OCI-LY1 (cell line): ENCODE data around the gene WNT9B.

ENCODE experiments used
- H2AFZ ChIP-seq: fragments of 200-600 bp; sonication (generic), shearing (Covaris generic); 2 replicates; pipeline ENCODE4 v1.6.0; 2014; ENCODE audit warnings: antibody characterized with exemption, mild to moderate bottlenecking, low read length
- H3F3A ChIP-seq: fragments of 200-600 bp; sonication (generic), shearing (Covaris generic); 2 replicates; pipeline ENCODE4 v1.6.0; 2014; ENCODE audit warnings: mild to moderate bottlenecking, antibody characterized with exemption, low read length, moderate library complexity; ENCODE audit not compliant: insufficient read depth
- H3K27ac ChIP-seq: fragments of 200-600 bp; sonication (generic); 2 replicates; pipeline ENCODE4 v1.5.1; 2014; ENCODE audit warnings: low read length, mixed run types, mild to moderate bottlenecking, low read depth; ENCODE audit not compliant: poor library complexity, severe bottlenecking
- H3K27me3 ChIP-seq: fragments of 200-600 bp; sonication (generic); 2 replicates; pipeline ENCODE4 v1.6.0; 2014; ENCODE audit warnings: antibody characterized with exemption, mild to moderate bottlenecking, low read length, moderate library complexity; ENCODE audit not compliant: insufficient read depth
- H3K36me3 ChIP-seq: fragments of 200-600 bp; sonication (generic); 2 replicates; pipeline ENCODE4 v1.6.1; 2014; ENCODE audit warnings: mild to moderate bottlenecking, antibody characterized with exemption, low read length, moderate library complexity, mixed read lengths; ENCODE audit not compliant: insufficient read depth
- H3K4me1 ChIP-seq: fragments of 200-600 bp; sonication (generic); 2 replicates; pipeline ENCODE4 v1.5.1; 2014; ENCODE audit warnings: mild to moderate bottlenecking, low read length, moderate library complexity; ENCODE audit not compliant: insufficient read depth, severe bottlenecking
- H3K4me2 ChIP-seq: fragments of 200-600 bp; sonication (generic), shearing (Covaris generic); 2 replicates; pipeline ENCODE4 v1.6.1; 2014; ENCODE audit warnings: low read length
- H3K4me3 ChIP-seq: fragments of 200-600 bp; sonication (generic); 2 replicates; pipeline ENCODE4 v1.5.1; 2014; ENCODE audit warnings: low read length, low read depth, mild to moderate bottlenecking, mixed read lengths; ENCODE audit not compliant: poor library complexity, severe bottlenecking
- H3K79me2 ChIP-seq: fragments of 200-600 bp; shearing (Covaris generic); 2 replicates; pipeline ENCODE4 v1.6.1; 2016; ENCODE audit warnings: mixed run types, low read length, mixed read lengths; ENCODE audit not compliant: insufficient read depth
- H3K9ac ChIP-seq: fragments of 200-600 bp; sonication (generic), shearing (Covaris generic); 2 replicates; pipeline ENCODE4 v1.6.1; 2014; ENCODE audit warnings: mild to moderate bottlenecking, low read length, mixed read lengths
- H3K9me2 ChIP-seq: fragments of 200-600 bp; sonication (generic), shearing (Covaris generic); 2 replicates; pipeline ENCODE4 v1.6.1; 2014; ENCODE audit warnings: low read depth, mild to moderate bottlenecking, low read length, mixed read lengths
- H3K9me3 ChIP-seq: fragments of 200-600 bp; shearing (Covaris generic); 2 replicates; pipeline ENCODE4 v1.6.1; 2014; ENCODE audit warnings: low read length, mixed read lengths
- H4K20me1 ChIP-seq: fragments of 200-600 bp; sonication (generic), shearing (Covaris generic); 2 replicates; pipeline ENCODE4 v1.6.0; 2016; ENCODE audit warnings: mild to moderate bottlenecking, low read length; ENCODE audit not compliant: insufficient read depth
- EZH2 ChIP-seq: fragments of 200-600 bp; sonication (generic), shearing (Covaris generic); IDR thresholded peaks from 2 replicates; pipeline ENCODE4 v1.8.0; 2017; ENCODE audit warnings: borderline replicate concordance, mixed run types, mild to moderate bottlenecking, antibody characterized with exemption, low read length, moderate library complexity, mixed read lengths
- TF ChIP-seq, protein P1 (sequence below): fragments of 200-600 bp; sonication (generic), shearing (Covaris generic); IDR thresholded peaks from 2 replicates; pipeline ENCODE4 v1.5.1; 2017; ENCODE audit warnings: mild to moderate bottlenecking, antibody characterized with exemption, low read length, moderate library complexity, mixed read lengths

WNT9B gene

DNA sequence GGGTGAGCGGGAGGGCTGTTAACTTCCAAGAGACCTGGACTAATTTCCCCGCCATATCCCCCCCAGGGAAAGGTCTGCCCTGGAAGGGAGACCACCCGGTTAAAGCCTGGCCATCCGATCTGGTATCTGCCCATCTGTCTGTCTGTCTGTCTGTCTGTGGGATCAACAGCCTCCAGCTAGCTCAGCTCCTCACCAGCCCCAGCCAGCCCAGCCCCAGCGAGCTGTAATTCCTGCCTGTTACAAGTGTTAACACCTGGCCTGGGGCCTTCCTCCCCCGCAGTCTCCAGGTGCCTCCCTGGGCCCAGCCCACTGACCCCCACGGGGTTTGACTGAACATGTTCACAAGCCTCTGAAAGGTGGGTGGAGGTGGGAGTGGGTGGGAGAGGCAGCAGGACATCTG lies 36.9 kb upstream of the WNT9B start:
- Histone ChIP-seq H3K27me3 (no peaks in the 10 kb centered on the region), H2AFZ (no peak overlapping the region), H3K9me2 (no peaks in the 10 kb centered on the region), H3K79me2 (no peaks in the 10 kb centered on the region), H3K4me1 (peaks cover 27% of the 10 kb centered on the region), H3K4me3 (no peak overlapping the region), H3K9me3 (no peaks in the 10 kb centered on the region), H3K27ac (no peak overlapping the region), H4K20me1 (no peaks in the 10 kb centered on the region), H3F3A (no peaks in the 10 kb centered on the region), H3K4me2 (no peak overlapping the region), H3K9ac (no peak overlapping the region), H3K36me3 (no peaks in the 10 kb centered on the region)
- TF ChIP-seq, protein P1, sequence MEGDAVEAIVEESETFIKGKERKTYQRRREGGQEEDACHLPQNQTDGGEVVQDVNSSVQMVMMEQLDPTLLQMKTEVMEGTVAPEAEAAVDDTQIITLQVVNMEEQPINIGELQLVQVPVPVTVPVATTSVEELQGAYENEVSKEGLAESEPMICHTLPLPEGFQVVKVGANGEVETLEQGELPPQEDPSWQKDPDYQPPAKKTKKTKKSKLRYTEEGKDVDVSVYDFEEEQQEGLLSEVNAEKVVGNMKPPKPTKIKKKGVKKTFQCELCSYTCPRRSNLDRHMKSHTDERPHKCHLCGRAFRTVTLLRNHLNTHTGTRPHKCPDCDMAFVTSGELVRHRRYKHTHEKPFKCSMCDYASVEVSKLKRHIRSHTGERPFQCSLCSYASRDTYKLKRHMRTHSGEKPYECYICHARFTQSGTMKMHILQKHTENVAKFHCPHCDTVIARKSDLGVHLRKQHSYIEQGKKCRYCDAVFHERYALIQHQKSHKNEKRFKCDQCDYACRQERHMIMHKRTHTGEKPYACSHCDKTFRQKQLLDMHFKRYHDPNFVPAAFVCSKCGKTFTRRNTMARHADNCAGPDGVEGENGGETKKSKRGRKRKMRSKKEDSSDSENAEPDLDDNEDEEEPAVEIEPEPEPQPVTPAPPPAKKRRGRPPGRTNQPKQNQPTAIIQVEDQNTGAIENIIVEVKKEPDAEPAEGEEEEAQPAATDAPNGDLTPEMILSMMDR = no peak

DNA sequence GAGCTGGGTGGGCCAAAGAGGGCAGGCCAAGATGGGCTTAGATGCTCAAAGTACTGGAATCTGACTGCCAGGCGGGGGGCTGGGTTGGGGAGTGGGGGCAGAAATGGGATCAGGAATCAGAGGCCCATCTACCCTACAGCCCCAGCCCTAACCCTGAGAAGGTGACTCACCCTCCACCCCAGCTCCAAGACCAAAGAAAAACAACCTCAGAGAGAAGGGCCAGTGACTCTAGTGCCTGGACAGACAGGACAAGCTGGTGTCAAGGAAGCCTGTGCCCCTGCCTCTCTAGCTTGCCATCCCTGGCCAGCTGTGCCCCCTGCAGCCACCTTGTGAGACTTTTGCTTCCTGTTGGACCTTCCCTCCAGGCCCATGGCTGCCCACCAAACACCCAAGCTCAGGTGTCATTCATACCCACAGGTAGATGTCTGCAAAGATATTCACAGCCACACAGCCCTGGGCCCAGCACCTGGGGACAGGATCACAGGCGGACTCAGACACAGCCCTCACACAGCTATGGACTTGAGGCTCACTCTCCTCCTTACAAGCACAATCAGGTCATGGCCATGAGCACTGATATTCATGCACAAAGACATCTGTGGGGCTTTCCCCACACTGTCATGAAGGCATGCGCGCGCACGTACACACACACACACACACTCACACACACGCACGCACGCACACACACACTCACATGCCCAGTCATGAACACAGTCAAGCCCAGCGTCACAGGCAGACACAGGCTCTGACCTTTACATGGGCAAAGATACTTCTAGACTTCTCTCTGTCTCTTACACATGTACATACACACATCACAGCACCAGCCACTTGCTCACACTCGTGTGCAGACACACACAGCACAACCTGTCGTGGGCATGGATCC lies 35.7 kb upstream of the WNT9B start:
- H3K9ac ChIP-seq = no peak overlapping the region
- no peak overlapping the region for H3K27ac ChIP-seq
- H3K36me3 ChIP-seq = no peaks in the 10 kb centered on the region
- no peaks in the 10 kb centered on the region for H3K9me2 ChIP-seq
- no peaks in the 10 kb centered on the region for H3K27me3 ChIP-seq
- no peak overlapping the region for H3K4me2 ChIP-seq
- no peaks in the 10 kb centered on the region for H4K20me1 ChIP-seq
- H3K79me2 ChIP-seq = no peaks in the 10 kb centered on the region
- peaks cover 28% of the 10 kb centered on the region for H3K4me1 ChIP-seq
- H2AFZ ChIP-seq = no peak overlapping the region
- no peak overlapping the region for H3K4me3 ChIP-seq
- no peaks in the 10 kb centered on the region for H3F3A ChIP-seq
- no peak for TF ChIP-seq EZH2
- TF ChIP-seq, protein P1 = no peak
- H3K9me3 ChIP-seq = no peaks in the 10 kb centered on the region

DNA sequence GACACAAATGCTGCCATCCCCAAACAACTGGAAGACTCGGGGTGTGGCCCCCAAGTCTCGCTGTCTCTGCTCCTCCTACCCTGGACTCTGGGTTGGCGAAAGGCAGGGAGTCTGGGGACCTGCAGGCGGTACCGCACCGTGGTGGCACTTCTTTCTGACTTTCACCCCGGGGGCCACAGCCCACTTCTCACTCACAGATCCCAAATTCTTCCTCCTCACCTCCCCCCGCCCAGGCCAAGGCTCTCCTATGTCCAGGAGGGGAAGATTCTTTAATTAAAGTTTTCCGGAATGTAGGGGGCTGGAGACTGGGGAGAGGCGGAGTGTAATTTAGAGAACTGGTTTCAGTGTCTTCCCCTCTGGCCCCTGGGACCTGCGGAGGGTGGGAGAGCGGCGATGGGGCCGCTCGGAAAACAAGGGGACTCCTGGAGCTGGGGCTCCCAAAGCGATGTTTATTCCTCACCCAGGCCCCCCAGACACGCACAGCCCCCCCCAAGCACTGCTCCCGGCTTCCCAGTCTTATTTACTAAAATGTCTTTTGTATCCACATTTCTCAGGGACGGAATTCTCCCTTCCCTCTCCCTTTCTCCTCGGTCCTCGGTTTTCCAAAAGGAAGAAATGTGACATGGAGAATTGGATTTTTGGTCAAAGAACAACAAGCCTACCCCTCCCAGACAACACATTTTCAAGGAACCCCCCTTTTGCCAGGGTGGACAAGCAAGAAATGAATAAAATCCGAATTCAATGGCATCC lies 34.1 kb upstream of the WNT9B start:
- Histone ChIP-seq H3K9me3 (no peaks in the 10 kb centered on the region), H4K20me1 (no peaks in the 10 kb centered on the region), H3F3A (no peaks in the 10 kb centered on the region), H3K27ac (no peak overlapping the region), H2AFZ (no peak overlapping the region), H3K79me2 (no peaks in the 10 kb centered on the region), H3K4me1 (peaks cover 40% of the 10 kb centered on the region), H3K9ac (no peak overlapping the region), H3K9me2 (no peaks in the 10 kb centered on the region), H3K27me3 (no peaks in the 10 kb centered on the region), H3K36me3 (no peaks in the 10 kb centered on the region), H3K4me2 (peak overlapping the region; percentile 39), H3K4me3 (peak overlapping the region; percentile 35)
- TF ChIP-seq, protein P1 = no peak
- TF ChIP-seq EZH2 = no peak
